H1 (cell line): ENCODE data around the gene RHBDD1. TPM values are rescaled to one million over a fixed set of nuclear protein-coding genes. Genes with fewer than 3 reads are reported as not detected.

Source experiments
- CTCF ChIA-PET: fragments of 300-600 bp; sonication (Branson Sonifier 250); formaldehyde crosslinking; loops from one replicate; lab custom pipeline; 2021; ENCODE audit not compliant: partially characterized antibody; lab: Charles Lee
- POLR2A ChIA-PET: fragments of 300-600 bp; sonication (Branson Sonifier 250); formaldehyde crosslinking; loops from one replicate; lab custom pipeline; 2021; ENCODE audit warnings: inconsistent platforms; ENCODE audit not compliant: partially characterized antibody; lab: Charles Lee
- DNase-seq, 2 experiments: peaks; one replicate each; pipeline versions ENCODE4 v3.0.0 to v3.0.0-alpha.2; 2010 to 2022; ENCODE audit warnings: low spot score in 2 of 2, low read depth in 1 of 2, mixed read lengths in 1 of 2
- FAIRE-seq: peaks from 2 replicates; lab custom pipeline; 2011; peaks lifted over from hg19 to GRCh38; lab: Jason Lieb, UNC
- H2AFZ ChIP-seq: 2 replicates; pipeline ENCODE4 v1.8.1; 2012; ENCODE audit warnings: low read length, inconsistent platforms
- H2AK5ac ChIP-seq: 2 replicates; pipeline ENCODE4 v1.6.1; 2013; ENCODE audit warnings: low read depth, low read length
- H2BK120ac ChIP-seq: replicated peaks from 2 replicates; pipeline ENCODE3; 2013; ENCODE audit warnings: low read depth, low read length, inconsistent platforms
- H2BK12ac ChIP-seq: 2 replicates; pipeline ENCODE4 v1.6.1; 2013; ENCODE audit warnings: low read depth, low read length
- H2BK15ac ChIP-seq: 2 replicates; pipeline ENCODE4 v1.6.1; 2013; ENCODE audit warnings: low read length
- H2BK20ac ChIP-seq: 2 replicates; pipeline ENCODE4 v1.6.1; 2013; ENCODE audit warnings: low read length
- H2BK5ac ChIP-seq: 2 replicates; pipeline ENCODE4 v1.6.1; 2013; ENCODE audit warnings: low read depth, low read length
- H3K14ac ChIP-seq: 2 replicates; pipeline ENCODE4 v1.6.1; 2013; ENCODE audit warnings: inconsistent platforms; ENCODE audit not compliant: insufficient read length
- H3K18ac ChIP-seq: 2 replicates; pipeline ENCODE4 v1.6.1; 2013; ENCODE audit warnings: low read length; ENCODE audit errors: extremely low read depth
- H3K23ac ChIP-seq: 2 replicates; pipeline ENCODE4 v1.6.1; 2013; ENCODE audit warnings: inconsistent platforms; ENCODE audit not compliant: insufficient read length
- H3K23me2 ChIP-seq: 2 replicates; pipeline ENCODE4 v1.6.1; 2013; ENCODE audit warnings: low read depth, low read length
- H3K27ac ChIP-seq: 2 replicates; pipeline ENCODE4 v1.6.1; 2011; ENCODE audit warnings: low read depth, low read length, inconsistent platforms
- H3K27me3 ChIP-seq, 4 experiments: replicated peaks in 1 of 4; 1 replicate in 1 of 4; 2 replicates in 3 of 4; pipeline versions ENCODE4 v1.6.1 to v1.8.1; 2011 to 2013; ENCODE audit warnings: low read length in 3 of 4, mild to moderate bottlenecking in 3 of 4, inconsistent platforms in 2 of 4, mixed read lengths in 2 of 4, moderate library complexity in 1 of 4; ENCODE audit not compliant: control insufficient read depth in 3 of 4, insufficient read depth in 3 of 4; ENCODE audit errors: extremely low read depth in 1 of 4
- H3K36me3 ChIP-seq, 4 experiments: 2 replicates each; pipeline versions ENCODE4 v1.6.1 to v1.8.1; 2011 to 2013; ENCODE audit warnings: mild to moderate bottlenecking in 4 of 4, low read length in 3 of 4, moderate library complexity in 2 of 4, control low read depth in 1 of 4, inconsistent platforms in 1 of 4; ENCODE audit not compliant: insufficient read depth in 4 of 4, control insufficient read depth in 2 of 4
- H3K4ac ChIP-seq: replicated peaks from 2 replicates; pipeline ENCODE3; 2013; ENCODE audit warnings: low read length, low read depth, mixed read lengths, inconsistent platforms; ENCODE audit not compliant: insufficient read length
- H3K4me1 ChIP-seq, 4 experiments: replicated peaks in 1 of 4; 1 replicate in 1 of 4; 2 replicates in 3 of 4; pipeline versions ENCODE4 v1.6.1 to v1.8.1; 2011 to 2013; ENCODE audit warnings: low read length in 3 of 4, inconsistent platforms in 2 of 4, mixed read lengths in 1 of 4; ENCODE audit not compliant: insufficient read depth in 4 of 4, control insufficient read depth in 3 of 4
- H3K4me2 ChIP-seq, 2 experiments: 2 replicates each; pipeline versions ENCODE4 v1.6.1 to v1.8.1; 2011 to 2013; ENCODE audit warnings: low read depth in 2 of 2, low read length in 2 of 2, control low read depth in 1 of 2, inconsistent platforms in 1 of 2, mild to moderate bottlenecking in 1 of 2; ENCODE audit not compliant: insufficient read depth in 1 of 2
- H3K4me3 ChIP-seq, 4 experiments: fragments of 200-600, 300-600 bp in 1 of 4; sonication (generic), shearing (Covaris generic), sonication (Bioruptor Twin) in 1 of 4; 2 replicates each; pipeline versions ENCODE4 v1.5.1 to v1.8.1; 2011 to 2016; ENCODE audit warnings: low read length in 4 of 4, low read depth in 3 of 4, control low read depth in 2 of 4, inconsistent platforms in 2 of 4, mild to moderate bottlenecking in 2 of 4, mixed read lengths in 1 of 4, moderate library complexity in 1 of 4; ENCODE audit not compliant: insufficient read depth in 2 of 4; ENCODE audit errors: extremely low read depth in 1 of 4
- H3K56ac ChIP-seq: replicated peaks from 2 replicates; pipeline ENCODE3; 2013; ENCODE audit warnings: low read depth, mild to moderate bottlenecking, mixed read lengths, low read length, inconsistent platforms; ENCODE audit not compliant: insufficient read length
- H3K79me1 ChIP-seq: 2 replicates; pipeline ENCODE4 v1.6.1; 2013; ENCODE audit warnings: low read depth, low read length, control low read depth
- H3K79me2 ChIP-seq, 2 experiments: 2 replicates each; pipeline versions ENCODE4 v1.6.1 to v1.8.1; 2012 to 2013; ENCODE audit warnings: low read length in 2 of 2, mild to moderate bottlenecking in 2 of 2, inconsistent platforms in 1 of 2; ENCODE audit not compliant: insufficient read depth in 2 of 2, control insufficient read depth in 1 of 2
- H3K9ac ChIP-seq, 4 experiments: replicated peaks in 1 of 4; 1 replicate in 1 of 4; 2 replicates in 3 of 4; pipeline versions ENCODE4 v1.6.1 to v1.8.1; 2011 to 2013; ENCODE audit warnings: low read depth in 3 of 4, low read length in 3 of 4, control low read depth in 2 of 4, mild to moderate bottlenecking in 2 of 4, moderate library complexity in 2 of 4, inconsistent platforms in 1 of 4; ENCODE audit errors: extremely low read depth in 1 of 4
- H3K9me3 ChIP-seq, 2 experiments: 2 replicates each; pipeline versions ENCODE4 v1.6.1 to v1.8.1; 2012 to 2013; ENCODE audit warnings: mild to moderate bottlenecking in 2 of 2, moderate library complexity in 2 of 2, control low read depth in 1 of 2, inconsistent platforms in 1 of 2, low read depth in 1 of 2, low read length in 1 of 2, mixed read lengths in 1 of 2; ENCODE audit not compliant: insufficient read depth in 2 of 2
- H4K20me1 ChIP-seq, 2 experiments: replicated peaks in 1 of 2; 2 replicates each; pipeline versions ENCODE3 to v1.8.1; 2011 to 2013; ENCODE audit warnings: inconsistent platforms in 2 of 2, low read length in 2 of 2, mild to moderate bottlenecking in 1 of 2; ENCODE audit not compliant: insufficient read depth in 2 of 2, control insufficient read depth in 1 of 2
- H4K5ac ChIP-seq: 2 replicates; pipeline ENCODE4 v1.6.1; 2013; ENCODE audit warnings: low read length, low read depth, mixed read lengths, inconsistent platforms; ENCODE audit not compliant: insufficient read length
- H4K8ac ChIP-seq: 2 replicates; pipeline ENCODE4 v1.8.0; 2013; ENCODE audit warnings: mild to moderate bottlenecking, moderate library complexity, low read length, inconsistent platforms; ENCODE audit not compliant: insufficient read depth; ENCODE audit errors: extremely low read depth
- H4K91ac ChIP-seq: replicated peaks from 2 replicates; pipeline ENCODE3; 2013; ENCODE audit warnings: low read length, mixed read lengths, inconsistent platforms; ENCODE audit not compliant: insufficient read length
- CREB1 ChIP-seq: IDR thresholded peaks from 2 replicates; pipeline ENCODE4 v1.6.1; 2012; ENCODE audit warnings: inconsistent platforms
- GTF2F1 ChIP-seq: IDR thresholded peaks from 2 replicates; pipeline ENCODE4 v1.6.1; 2012; ENCODE audit warnings: low read depth, low read length, improper control_type of control experiment, borderline replicate concordance
- HDAC2 ChIP-seq, 2 experiments: fragments of 300-600 bp in 1 of 2; sonication (generic) in 1 of 2; IDR thresholded peaks; 2 replicates each; pipeline ENCODE4 v1.6.1; 2011 to 2012; ENCODE audit warnings: low read depth in 2 of 2, low read length in 2 of 2, mild to moderate bottlenecking in 2 of 2, moderate library complexity in 2 of 2, borderline replicate concordance in 1 of 2, inconsistent platforms in 1 of 2
- KDM5A ChIP-seq: fragments of 200-600 bp; IDR thresholded peaks from 2 replicates; pipeline ENCODE4 v1.7.1; 2012; ENCODE audit warnings: mild to moderate bottlenecking, low read length, inconsistent platforms, mixed read lengths
- SAP30 ChIP-seq: fragments of 300-600 bp; sonication (generic); IDR thresholded peaks from 2 replicates; pipeline ENCODE4 v1.7.1; 2012; ENCODE audit warnings: low read length, moderate library complexity, mild to moderate bottlenecking, inconsistent platforms; ENCODE audit not compliant: insufficient read depth, insufficient replicate concordance
- SUZ12 ChIP-seq: fragments of 200-600 bp; sonication (generic); IDR thresholded peaks from 2 replicates; pipeline ENCODE4 v1.6.1; 2012; ENCODE audit warnings: mild to moderate bottlenecking, inconsistent platforms, low read length, moderate library complexity, mixed read lengths
- WGBS, 2 experiments: shearing (Covaris generic) in 1 of 2; methylation state at CpG; one replicate each; pipeline versions ENCODE4 v1.1.6 to v1.1.7; 2013 to 2015; ENCODE audit warnings: low lambda C conversion rate in 2 of 2, mixed read lengths in 2 of 2, inconsistent platforms in 1 of 2, low coverage in 1 of 2, missing lambda C conversion rate in 1 of 2; ENCODE audit not compliant: insufficient replicate concordance in 2 of 2, insufficient coverage in 1 of 2, insufficient read length in 1 of 2; ENCODE audit errors: extremely low coverage in 1 of 2, missing lambda C conversion rate in 1 of 2; 5-methylcytosine and 5-hydroxymethylcytosine counted together
- polyA plus RNA-seq, 7 experiments: library from polyadenylated mRNA; depleted of rRNA in 3 of 7; stranded (reverse) in 5 of 7; unstranded in 2 of 7; fragments of >200 nt in 5 of 7; fragments of 200-250 nt in 2 of 7; gene quantifications; 1 replicate in 5 of 7; 2 replicates in 1 of 7; 4 replicates in 1 of 7; pipeline versions ENCODE4 v1.2.1 to v1.2.3, GENCODE V29; 2011 to 2013; ENCODE audit warnings: missing spikeins in 2 of 7, mixed read lengths in 2 of 7
- total RNA-seq: library from RNA; stranded (reverse); fragmentation: NEBNext Ultra II Directional; extraction: Animal tissue kit (Norgen Biotek cat#: 25700); gene quantifications from 2 replicates; pipeline ENCODE4 v1.2.1, GENCODE V29; 2021

The RHBDD1 gene
- total and polyA plus RNA-seq, 2 of the 8 experiments (the other 6 are each of a cell fraction or from before 2014, with no cell fraction given): 10.5 to 23.1 TPM

DNA sequence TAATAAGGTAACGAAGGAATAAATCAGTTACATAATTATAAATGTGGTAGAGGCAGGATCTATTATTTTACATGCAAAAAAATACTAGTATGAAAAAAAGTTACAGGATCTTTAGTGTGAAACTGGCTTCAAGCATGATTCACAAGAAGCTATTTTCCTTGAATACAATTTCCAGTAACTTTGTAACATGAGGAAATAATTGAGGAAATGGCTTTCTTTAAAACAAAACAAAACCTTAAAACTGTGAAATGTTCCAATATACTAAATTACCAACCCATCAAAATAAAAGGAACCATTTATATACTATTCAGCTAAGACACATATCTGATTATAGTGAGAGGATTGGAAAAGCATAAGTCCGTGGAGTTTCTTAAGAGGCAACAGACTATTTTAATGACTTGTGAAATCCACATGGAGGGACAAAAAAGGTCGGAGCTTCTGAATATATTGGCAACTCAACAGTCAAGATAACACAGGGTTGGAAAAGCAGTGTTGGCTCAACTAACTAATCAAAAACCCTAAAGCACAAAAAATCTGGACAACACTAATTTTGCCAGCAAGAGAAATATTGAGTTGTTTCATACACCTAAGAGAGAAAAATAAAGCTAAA, 46.9 kb upstream of the RHBDD1 start:
- Histone ChIP-seq H3K4me1 (peaks cover 9 to 11% (median 10%) of the 10 kb centered on the region in 4 experiments; a peak in 6 of 7 replicates), H2BK15ac (no peak overlapping the region), H3K4ac (no peak overlapping the region), H3K4me2 (no peak overlapping the region), H2BK120ac (no peak overlapping the region), H3K56ac (no peak overlapping the region), H2BK5ac (no peak overlapping the region), H3K27me3 (no peaks in the 10 kb centered on the region), H3K18ac (no peak overlapping the region), H3K23me2 (peaks cover 7% of the 10 kb centered on the region; the same call in 1 of the 2 replicates), H4K91ac (no peak overlapping the region), H3K23ac (no peak overlapping the region), H2AK5ac (no peak overlapping the region), H2BK12ac (no peak overlapping the region), H3K27ac (no peak overlapping the region), H4K8ac (no peak overlapping the region), H4K5ac (no peak overlapping the region), H3K14ac (no peak overlapping the region), H3K36me3 (peaks cover 0 to 4% (median 0%) of the 10 kb centered on the region in 4 experiments; a peak in 1 of 8 replicates), H3K79me2 (peaks cover 0 to 71% of the 10 kb centered on the region in 2 experiments; a peak in 3 of 4 replicates), H4K20me1 (no peaks in the 10 kb centered on the region), H3K4me3 (no peak overlapping the region), H2AFZ (no peak overlapping the region), H2BK20ac (no peak overlapping the region), H3K79me1 (no peaks in the 10 kb centered on the region), H3K9me3 (no peaks in the 10 kb centered on the region), H3K9ac (no peak overlapping the region)
- DNase-seq: no peak
- ChIA-PET CTCF (interaction anchor here (0.8 to 1.8 kb wide), 6 partner anchors 8 to 573 kb away, joined by 3 to 10 read pairs (median 4); no protein-coding TSS in a partner anchor), POLR2A (interaction anchor here (1.0 to 1.4 kb wide), 3 partner anchors 10 to 305 kb away, joined by 3 to 4 read pairs (median 3); partner anchors contain the start of gene RHBDD1)
- TF ChIP-seq CREB1 (no peak), SAP30 (no peak), SUZ12 (no peak), GTF2F1 (no peak), HDAC2 (IDR thresholded peaks at IDR 0.05; ENCODE audit: borderline replicate concordance in 1 of 2, low read depth in 2 of 2, low read length in 2 of 2) (no peak), KDM5A (no peak)
- FAIRE-seq: no peak
- 84% methylated on average over 3 of the region's 3 CpGs; no CpG with 5 or more reads in 1 of the 2 experiments for WGBS, 2 experiments
